ENCODE data around the gene RPP25L.

RPP25L gene

GRCh38 chr9:34599546-34599945 lies 12.4 kb downstream of the RPP25L start:
- no peak overlapping the region for H3K4me3 ChIP-seq (ENCODE audit: low read length)
- TF ChIP-seq EZH2phosphoT487 (IDR thresholded peaks at IDR 0.05; ENCODE audit: low read length) (no peak), CTCF (IDR thresholded peaks at IDR 0.05; ENCODE audit: low read length) (no peak), EZH2 (optimal IDR thresholded peaks at IDR 0.05; ENCODE audit: low read depth, low read length) (no peak)
- no peaks in the 10 kb centered on the region for H3K4me1 ChIP-seq (ENCODE audit: low read length)
- no peak overlapping the region for H3K4me2 ChIP-seq (ENCODE audit: low read depth, low read length)
- H3K9ac ChIP-seq (ENCODE audit: low read length), result no peak overlapping the region
- no peak overlapping the region for H3K27ac ChIP-seq (ENCODE audit: low read length)
- no peaks in the 10 kb centered on the region for H4K20me1 ChIP-seq (ENCODE audit: insufficient read depth, low read length)
- H2AFZ ChIP-seq (ENCODE audit: low read length), result no peak overlapping the region
- no peaks in the 10 kb centered on the region for H3K9me3 ChIP-seq (replicated peaks; ENCODE audit: insufficient read depth, low read length)
- no peak for DNase-seq
- H3K27me3 ChIP-seq (replicated peaks; ENCODE audit: insufficient read depth, low read length), result no peaks in the 10 kb centered on the region
- H3K9me2 ChIP-seq (replicated peaks; ENCODE audit: insufficient read depth, low read length), result no peaks in the 10 kb centered on the region
- no peaks in the 10 kb centered on the region for H3K79me2 ChIP-seq (ENCODE audit: low read length)
- H3K36me3 ChIP-seq (replicated peaks; ENCODE audit: insufficient read depth, low read length), result no peaks in the 10 kb centered on the region
- no peaks in the 10 kb centered on the region for H3F3A ChIP-seq (ENCODE audit: insufficient read depth, low read length)

- no peak for DNase-seq
- Histone ChIP-seq H3K9me3 (replicated peaks; ENCODE audit: insufficient read depth, low read length) (no peaks in the 10 kb centered on the region), H3K27me3 (replicated peaks; ENCODE audit: insufficient read depth, low read length) (peaks cover 43% of the 10 kb centered on the region), H3K4me2 (ENCODE audit: low read depth, low read length) (no peak overlapping the region), H2AFZ (ENCODE audit: low read length) (no peak overlapping the region), H3K4me3 (ENCODE audit: low read length) (no peak overlapping the region), H3K27ac (ENCODE audit: low read length) (no peak overlapping the region), H3F3A (ENCODE audit: insufficient read depth, low read length) (no peaks in the 10 kb centered on the region), H4K20me1 (ENCODE audit: insufficient read depth, low read length) (no peaks in the 10 kb centered on the region), H3K4me1 (ENCODE audit: low read length) (0 out of 2 replicates have a peak, but pooled peaks cover 3% of the 10 kb centered on the region), H3K9me2 (replicated peaks; ENCODE audit: insufficient read depth, low read length) (no peaks in the 10 kb centered on the region), H3K79me2 (ENCODE audit: low read length) (no peaks in the 10 kb centered on the region), H3K36me3 (replicated peaks; ENCODE audit: insufficient read depth, low read length) (no peaks in the 10 kb centered on the region), H3K9ac (ENCODE audit: low read length) (no peak overlapping the region)
- no peak for TF ChIP-seq CTCF (IDR thresholded peaks at IDR 0.05; ENCODE audit: low read length)
- TF ChIP-seq EZH2phosphoT487 (IDR thresholded peaks at IDR 0.05; ENCODE audit: low read length), result no peak
- TF ChIP-seq EZH2 (optimal IDR thresholded peaks at IDR 0.05; ENCODE audit: low read depth, low read length), result no peak
Observed at GRCh38 chr9:34594177-34594576, 17.7 kb downstream of the RPP25L start.

GRCh38 chr9:34592895-34593601 lies 18.8 kb downstream of the RPP25L start:
- Histone ChIP-seq H3K9me3 (replicated peaks; ENCODE audit: insufficient read depth, low read length) (no peaks in the 10 kb centered on the region), H3K9me2 (replicated peaks; ENCODE audit: insufficient read depth, low read length) (no peaks in the 10 kb centered on the region), H3F3A (ENCODE audit: insufficient read depth, low read length) (no peaks in the 10 kb centered on the region), H3K79me2 (ENCODE audit: low read length) (no peaks in the 10 kb centered on the region), H3K4me2 (ENCODE audit: low read depth, low read length) (no peak overlapping the region), H3K9ac (ENCODE audit: low read length) (no peak overlapping the region), H3K4me3 (ENCODE audit: low read length) (no peak overlapping the region), H3K36me3 (replicated peaks; ENCODE audit: insufficient read depth, low read length) (no peaks in the 10 kb centered on the region), H3K27ac (ENCODE audit: low read length) (no peak overlapping the region), H3K4me1 (ENCODE audit: low read length) (0 out of 2 replicates have a peak, but pooled peaks cover 3% of the 10 kb centered on the region), H3K27me3 (replicated peaks; ENCODE audit: insufficient read depth, low read length) (peaks cover 54% of the 10 kb centered on the region), H2AFZ (ENCODE audit: low read length) (no peak overlapping the region), H4K20me1 (ENCODE audit: insufficient read depth, low read length) (no peaks in the 10 kb centered on the region)
- no peak for DNase-seq
- no peak for TF ChIP-seq CTCF (IDR thresholded peaks at IDR 0.05; ENCODE audit: low read length)
- no peak for TF ChIP-seq EZH2phosphoT487 (IDR thresholded peaks at IDR 0.05; ENCODE audit: low read length)
- TF ChIP-seq EZH2 (optimal IDR thresholded peaks at IDR 0.05; ENCODE audit: low read depth, low read length), result no peak

Data from MM.1S (cell line).